HG03469 (cell line): ENCODE data around the gene SAA4.
"Not testable (repeated sequence)": the region's sequence is repeated elsewhere in the genome, so short reads cannot be mapped to it uniquely, and the experiment has no call there.

ENCODE experiments used
- ATAC-seq: cut with Tn5 transposase; IDR thresholded peaks from one replicate; pipeline ENCODE4 v1.9.1; 2021; ENCODE audit warnings: mild to moderate bottlenecking, moderate library complexity, moderate number of reproducible peaks; ENCODE audit not compliant: unreplicated experiment

The SAA4 gene

GRCh38 chr11:18247191-18247581 lies 10.6 kb upstream of the SAA4 start:
- not testable (repeated sequence) for ATAC-seq

- peak; percentile 70 for ATAC-seq
Observed at GRCh38 chr11:18246379-18247190, 10.0 kb upstream of the SAA4 start.

- no peak for ATAC-seq
Observed at GRCh38 chr11:18245396-18245795, 8.8 kb upstream of the SAA4 start.

GRCh38 chr11:18243783-18244362 lies 7.3 kb upstream of the SAA4 start:
- no peak for ATAC-seq

DNA sequence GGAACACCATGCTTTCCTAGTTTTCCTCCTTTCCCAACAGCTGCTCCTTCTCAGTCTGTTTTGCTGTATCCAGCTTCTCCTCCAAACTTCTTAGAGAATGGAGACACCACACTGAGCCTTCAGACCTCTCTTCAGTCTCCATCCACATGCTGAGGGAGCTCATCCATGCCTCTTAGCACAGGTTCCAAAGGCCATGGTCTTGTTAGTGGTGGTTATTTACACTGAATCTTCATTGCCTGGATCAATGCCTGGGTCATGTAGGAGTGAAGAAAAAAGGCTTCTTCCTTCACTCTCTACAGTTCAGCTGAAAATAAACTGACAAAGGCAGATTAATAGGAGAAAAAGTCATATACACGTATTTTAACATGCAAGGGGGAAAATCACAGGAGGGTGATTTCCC lies 3.1 kb upstream of the SAA4 start:
- ATAC-seq: no peak

GRCh38 chr11:18235394-18236334 lies 938 bp downstream of the SAA4 start:
- ATAC-seq: no peak

DNA sequence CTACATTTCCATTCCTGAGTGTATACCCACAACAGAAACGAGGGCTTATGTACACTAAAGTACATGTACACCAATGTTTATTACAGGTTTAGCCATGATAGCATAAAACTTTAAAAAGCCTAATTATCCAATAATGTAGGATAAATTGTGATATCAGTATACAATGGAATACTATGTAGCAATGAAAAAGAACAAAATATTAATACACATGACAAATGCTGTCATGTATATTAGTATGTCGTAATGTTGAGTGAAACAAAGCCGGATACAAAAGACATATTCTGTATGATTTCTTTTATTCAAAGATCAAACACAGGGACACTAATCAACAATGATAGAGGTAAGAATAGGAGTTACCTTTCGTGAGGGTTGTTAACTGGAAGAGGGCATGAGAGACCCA lies 2.7 kb downstream of the SAA4 start:
- no peak for ATAC-seq

DNA sequence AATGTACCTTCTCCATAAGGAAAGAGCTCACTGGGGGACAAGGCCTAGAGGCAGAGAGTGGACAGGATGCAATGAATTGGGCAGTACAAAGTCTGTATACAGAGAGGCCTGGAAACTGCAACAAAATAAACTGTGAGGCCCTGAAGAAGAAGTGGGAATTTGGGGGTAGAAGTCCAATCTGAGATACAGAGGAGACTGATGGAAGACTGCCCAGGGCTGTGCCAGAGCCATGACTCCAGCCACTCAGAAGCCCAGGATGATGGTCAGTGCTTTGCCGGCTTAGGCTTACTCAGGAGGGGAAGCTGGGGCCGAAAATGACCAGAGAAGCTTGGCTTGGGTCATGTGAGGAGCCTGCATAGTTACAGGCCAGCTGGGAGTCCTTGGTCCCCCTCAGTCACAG lies 5.7 kb downstream of the SAA4 start:
- no peak for ATAC-seq

- ATAC-seq: peak; percentile 87
Observed at GRCh38 chr11:18229501-18229900, 7.1 kb downstream of the SAA4 start.

GRCh38 chr11:18225913-18226312 lies 10.7 kb downstream of the SAA4 start:
- ATAC-seq: peak; percentile 38

DNA sequence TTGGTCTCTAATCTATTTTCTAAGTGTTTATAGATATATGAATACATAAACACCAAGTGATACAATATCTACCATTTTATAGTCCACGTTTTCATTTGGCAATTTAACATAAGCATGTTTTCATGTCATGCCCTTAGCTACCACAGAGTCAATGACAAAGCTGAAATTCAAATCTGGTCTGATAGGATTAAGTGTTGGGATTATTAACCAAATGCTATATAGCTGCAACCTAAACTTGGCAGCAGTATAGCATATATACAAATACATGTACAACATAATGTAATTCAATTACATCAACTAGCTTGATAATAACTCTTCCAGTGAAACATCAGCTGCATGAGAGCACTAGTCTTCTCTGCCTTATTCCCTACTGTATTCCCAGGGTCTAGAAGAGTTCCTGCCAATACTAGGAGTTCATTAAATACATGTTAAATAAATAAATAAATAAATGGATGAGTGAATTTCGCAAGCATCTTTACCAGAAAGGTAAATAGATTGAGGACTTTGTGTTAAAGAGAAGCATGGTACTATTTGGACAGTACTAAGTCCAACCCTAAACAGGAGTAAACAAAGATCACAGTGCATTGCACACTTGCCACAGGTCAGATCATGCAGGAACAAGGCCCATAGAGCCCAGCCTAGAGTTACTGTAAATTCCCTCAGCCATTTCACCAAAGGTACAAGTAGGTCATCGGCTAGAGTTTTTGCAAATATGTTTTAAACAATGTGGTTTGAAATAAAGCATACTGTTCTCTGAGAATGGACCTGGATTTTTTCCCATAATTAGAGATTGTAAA lies 12.8 kb downstream of the SAA4 start:
- no peak for ATAC-seq

- no peak for ATAC-seq
Observed at GRCh38 chr11:18222814-18223421, 13.7 kb downstream of the SAA4 start.

GRCh38 chr11:18221274-18221876 lies 15.2 kb downstream of the SAA4 start:
- no peak for ATAC-seq

- no peak for ATAC-seq
Observed at GRCh38 chr11:18209058-18209457, 27.5 kb downstream of the SAA4 start.

- ATAC-seq: no peak
Observed at GRCh38 chr11:18204771-18205170, 31.8 kb downstream of the SAA4 start.

- ATAC-seq: no peak
Observed at GRCh38 chr11:18204220-18204619, 32.4 kb downstream of the SAA4 start.

DNA sequence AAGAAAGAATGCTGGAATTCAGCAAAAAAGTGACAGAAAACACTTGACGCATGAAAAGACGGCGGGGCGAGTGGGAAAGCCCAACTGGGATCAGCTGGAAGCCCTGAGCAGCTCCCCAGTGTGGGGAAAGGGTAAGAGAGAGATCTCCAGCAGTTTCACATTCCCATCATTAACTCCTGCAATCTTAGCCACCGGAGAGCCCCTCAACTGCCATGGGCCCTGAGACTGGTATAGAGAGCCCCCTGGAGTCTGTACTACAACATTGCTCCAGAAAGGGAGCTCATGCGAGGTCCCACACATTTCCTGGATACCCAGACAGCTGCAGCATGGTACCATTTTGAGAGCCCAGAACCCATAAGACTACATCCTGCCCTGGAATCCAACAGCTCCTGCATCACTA lies 32.9 kb downstream of the SAA4 start:
- ATAC-seq: no peak

DNA sequence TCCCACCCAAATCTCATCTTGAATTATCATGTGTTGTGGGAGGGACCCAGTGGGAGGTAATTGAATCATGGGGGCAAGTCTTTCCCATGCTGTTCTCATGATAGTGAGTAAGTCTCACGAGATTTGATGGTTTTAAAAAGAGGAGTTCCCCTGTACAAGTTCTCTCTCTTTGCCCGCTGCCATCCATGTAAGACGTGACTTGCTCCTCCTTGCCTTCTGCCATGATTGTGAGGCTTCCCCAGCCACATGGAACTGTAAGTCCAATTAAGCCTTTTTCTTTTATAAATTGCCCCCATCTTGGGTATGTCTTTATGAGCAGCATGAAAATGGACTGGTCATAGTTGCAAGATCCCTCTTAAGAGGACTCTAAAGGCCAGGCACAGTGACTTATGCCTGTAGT lies 38.9 kb downstream of the SAA4 start:
- not testable (repeated sequence) for ATAC-seq

- no peak for ATAC-seq
Observed at GRCh38 chr11:18196532-18196931, 40.1 kb downstream of the SAA4 start.

- no peak for ATAC-seq
Observed at GRCh38 chr11:18193010-18193409, 43.6 kb downstream of the SAA4 start.
